H9 (cell line): ENCODE measurements around the gene CFAP299. TPM values are rescaled to one million over a fixed set of nuclear protein-coding genes. Genes with fewer than 3 reads are reported as not detected.

Experiments
- DNase-seq: peaks from one replicate; pipeline ENCODE4 v3.0.0-alpha.2; 2017
- H2AFZ ChIP-seq: one replicate; pipeline ENCODE4 v1.6.1; 2013; ENCODE audit warnings: mild to moderate bottlenecking, low read length, control low read depth, moderate library complexity
- H2AK5ac ChIP-seq: 2 replicates; pipeline ENCODE4 v1.6.1; 2013; ENCODE audit warnings: low read length, control low read depth, mixed read lengths; ENCODE audit not compliant: insufficient read length
- H2BK120ac ChIP-seq: one replicate; pipeline ENCODE4 v1.6.1; 2013; ENCODE audit warnings: low read depth, mild to moderate bottlenecking, low read length, control low read depth, inconsistent platforms; ENCODE audit not compliant: poor library complexity, severe bottlenecking
- H2BK12ac ChIP-seq: 2 replicates; pipeline ENCODE4 v1.6.1; 2013; ENCODE audit warnings: low read length, control low read depth, mixed read lengths, low read depth; ENCODE audit not compliant: insufficient read length
- H2BK15ac ChIP-seq: 2 replicates; pipeline ENCODE4 v1.6.1; 2013; ENCODE audit warnings: low read depth, low read length, control low read depth
- H2BK20ac ChIP-seq: one replicate; pipeline ENCODE4 v1.6.1; 2013; ENCODE audit warnings: low read depth, mild to moderate bottlenecking, low read length, control low read depth, inconsistent platforms; ENCODE audit not compliant: poor library complexity, severe bottlenecking
- H2BK5ac ChIP-seq: 2 replicates; pipeline ENCODE4 v1.6.1; 2013; ENCODE audit warnings: low read length, control low read depth, mixed read lengths; ENCODE audit not compliant: insufficient read length
- H3K14ac ChIP-seq: 2 replicates; pipeline ENCODE4 v1.6.1; 2013; ENCODE audit warnings: low read length, control low read depth; ENCODE audit not compliant: insufficient read depth
- H3K18ac ChIP-seq: 2 replicates; pipeline ENCODE4 v1.6.1; 2013; ENCODE audit warnings: low read depth, mild to moderate bottlenecking, mixed read lengths, low read length, control low read depth; ENCODE audit not compliant: insufficient read length
- H3K23ac ChIP-seq: 2 replicates; pipeline ENCODE4 v1.6.1; 2013; ENCODE audit warnings: low read length, control low read depth, mixed read lengths, low read depth; ENCODE audit not compliant: insufficient read length
- H3K23me2 ChIP-seq: 2 replicates; pipeline ENCODE4 v1.6.1; 2013; ENCODE audit warnings: low read depth, mild to moderate bottlenecking, mixed read lengths, low read length, control low read depth; ENCODE audit not compliant: insufficient read length, poor library complexity, severe bottlenecking
- H3K27ac ChIP-seq: 2 replicates; pipeline ENCODE4 v1.5.1; 2013; ENCODE audit warnings: low read length, control low read depth, mixed read lengths, low read depth; ENCODE audit not compliant: insufficient read length
- H3K27me3 ChIP-seq: 2 replicates; pipeline ENCODE4 v1.6.1; 2013; ENCODE audit warnings: low read length, control low read depth, inconsistent platforms; ENCODE audit not compliant: insufficient read depth
- H3K4ac ChIP-seq: 2 replicates; pipeline ENCODE4 v1.6.1; 2013; ENCODE audit warnings: low read depth, mild to moderate bottlenecking, control low read depth, inconsistent platforms, low read length, moderate library complexity
- H3K4me1 ChIP-seq: 2 replicates; pipeline ENCODE4 v1.6.1; 2013; ENCODE audit warnings: low read length, control low read depth, inconsistent platforms; ENCODE audit not compliant: insufficient read depth
- H3K4me2 ChIP-seq: 2 replicates; pipeline ENCODE4 v1.6.1; 2013; ENCODE audit warnings: low read length, control low read depth, mixed read lengths; ENCODE audit not compliant: insufficient read length, insufficient read depth
- H3K56ac ChIP-seq: 2 replicates; pipeline ENCODE4 v1.6.1; 2013; ENCODE audit warnings: low read depth, mild to moderate bottlenecking, mixed read lengths, low read length, control low read depth; ENCODE audit not compliant: insufficient read length
- H3K79me1 ChIP-seq: 2 replicates; pipeline ENCODE4 v1.6.1; 2013; ENCODE audit warnings: low read depth, mild to moderate bottlenecking, moderate library complexity, low read length, control low read depth, inconsistent platforms; ENCODE audit not compliant: insufficient read depth, poor library complexity, severe bottlenecking
- H3K79me2 ChIP-seq: 2 replicates; pipeline ENCODE4 v1.6.1; 2013; ENCODE audit warnings: low read length, control low read depth, inconsistent platforms; ENCODE audit not compliant: insufficient read depth
- H3K9ac ChIP-seq: 2 replicates; pipeline ENCODE4 v1.6.1; 2013; ENCODE audit warnings: low read length, control low read depth, mixed read lengths; ENCODE audit not compliant: insufficient read length; ENCODE audit errors: extremely low read depth
- H3K9me3 ChIP-seq: one replicate; pipeline ENCODE4 v1.6.1; 2013; ENCODE audit warnings: low read depth, low read length, inconsistent platforms; ENCODE audit not compliant: control insufficient read depth
- H3T11ph ChIP-seq: one replicate; pipeline ENCODE4 v1.6.1; 2013; ENCODE audit warnings: mild to moderate bottlenecking, low read length, control low read depth, inconsistent platforms
- H4K20me1 ChIP-seq: one replicate; pipeline ENCODE4 v1.6.1; 2013; ENCODE audit not compliant: control insufficient read depth, insufficient read length, insufficient read depth
- H4K5ac ChIP-seq: 2 replicates; pipeline ENCODE4 v1.6.1; 2013; ENCODE audit warnings: low read depth, mild to moderate bottlenecking, mixed read lengths, low read length, control low read depth; ENCODE audit not compliant: insufficient read length
- H4K8ac ChIP-seq: replicated peaks from 2 replicates; pipeline ENCODE4 v1.6.1; 2013; ENCODE audit warnings: low read length, control low read depth, mixed read lengths, low read depth; ENCODE audit not compliant: insufficient read length
- H4K91ac ChIP-seq: 2 replicates; pipeline ENCODE4 v1.6.1; 2013; ENCODE audit warnings: low read depth, mild to moderate bottlenecking, moderate library complexity, mixed read lengths, low read length, control low read depth; ENCODE audit not compliant: insufficient read length
- H3K27ac Mint-ChIP-seq, 3 experiments: 2 replicates in 2 of 3; 3 replicates in 1 of 3; pipeline ENCODE4 v1.8.0; 2020 to 2021; ENCODE audit warnings: mixed read lengths in 3 of 3, mild to moderate bottlenecking in 1 of 3, moderate library complexity in 1 of 3
- H3K27me3 Mint-ChIP-seq: 2 replicates; pipeline ENCODE4 v1.8.0; 2021; ENCODE audit warnings: low read depth, mild to moderate bottlenecking, moderate library complexity, mixed read lengths
- H3K36me3 Mint-ChIP-seq, 3 experiments: 2 replicates in 2 of 3; 3 replicates in 1 of 3; pipeline ENCODE4 v1.8.0; 2020 to 2021; ENCODE audit warnings: low read depth in 3 of 3, mixed read lengths in 3 of 3; ENCODE audit not compliant: insufficient read depth in 1 of 3
- H3K4me1 Mint-ChIP-seq, 2 experiments: 2 replicates each; pipeline ENCODE4 v1.8.0; 2020; ENCODE audit warnings: mixed read lengths in 2 of 2
- H3K4me3 Mint-ChIP-seq, 2 experiments: 2 replicates in 1 of 2; 3 replicates in 1 of 2; pipeline ENCODE4 v1.8.0; 2020 to 2021; ENCODE audit warnings: mild to moderate bottlenecking in 2 of 2, mixed read lengths in 2 of 2, moderate library complexity in 1 of 2
- H3K9me3 Mint-ChIP-seq, 2 experiments: 2 replicates in 1 of 2; 3 replicates in 1 of 2; pipeline ENCODE4 v1.8.0; 2020; ENCODE audit warnings: mild to moderate bottlenecking in 2 of 2, mixed read lengths in 2 of 2, moderate library complexity in 1 of 2
- total RNA-seq: library from RNA; stranded (reverse); gene quantifications from 2 replicates; pipeline ENCODE4 v1.2.1, GENCODE V29; 2021
- TF ChIP-seq, protein P1 (sequence below): fragments of 200-600 bp; sonication (generic); conservative IDR thresholded peaks from 3 replicates; pipeline ENCODE4 v1.8.0; 2021; ENCODE audit warnings: antibody characterized with exemption, mild to moderate bottlenecking

CFAP299 gene
- total RNA-seq, 1 experiment from 2014 or later, result not detected

GRCh38 chr4:80948995-80949394 is 613.5 kb downstream of the CFAP299 start:
- no peaks in the 10 kb centered on the region for H3K9me3 ChIP-seq
- H4K5ac ChIP-seq, result no peak overlapping the region
- H3K23ac ChIP-seq, result no peak overlapping the region
- no peak overlapping the region for H4K91ac ChIP-seq
- H4K20me1 ChIP-seq, result no peaks in the 10 kb centered on the region
- H3T11ph ChIP-seq, result no peak overlapping the region
- no peak overlapping the region for H3K56ac ChIP-seq
- no peaks in the 10 kb centered on the region for H3K79me2 ChIP-seq
- H3K14ac ChIP-seq, result no peak overlapping the region
- no peak overlapping the region for H2BK15ac ChIP-seq
- H3K18ac ChIP-seq, result no peak overlapping the region
- Mint-ChIP-seq H3K27ac (no peak overlapping the region), H3K36me3 (no peaks in the 10 kb centered on the region), H3K4me3 (no peak overlapping the region), H3K4me1 (no peaks in the 10 kb centered on the region), H3K27me3 (peaks cover 6% of the 10 kb centered on the region), H3K9me3 (no peaks in the 10 kb centered on the region)
- no peak overlapping the region for H3K9ac ChIP-seq
- no peak for DNase-seq
- no peak overlapping the region for H4K8ac ChIP-seq
- H3K4me1 ChIP-seq, result no peaks in the 10 kb centered on the region
- H2BK120ac ChIP-seq, result no peak overlapping the region
- H3K23me2 ChIP-seq, result no peaks in the 10 kb centered on the region
- no peaks in the 10 kb centered on the region for H3K79me1 ChIP-seq
- no peak overlapping the region for H2BK12ac ChIP-seq
- H2BK20ac ChIP-seq, result no peak overlapping the region
- H2AFZ ChIP-seq, result no peak overlapping the region
- H2BK5ac ChIP-seq, result no peak overlapping the region
- H3K4ac ChIP-seq, result no peak overlapping the region
- no peaks in the 10 kb centered on the region for H3K27me3 ChIP-seq
- no peak overlapping the region for H3K27ac ChIP-seq
- no peak overlapping the region for H2AK5ac ChIP-seq
- TF ChIP-seq, protein P1, sequence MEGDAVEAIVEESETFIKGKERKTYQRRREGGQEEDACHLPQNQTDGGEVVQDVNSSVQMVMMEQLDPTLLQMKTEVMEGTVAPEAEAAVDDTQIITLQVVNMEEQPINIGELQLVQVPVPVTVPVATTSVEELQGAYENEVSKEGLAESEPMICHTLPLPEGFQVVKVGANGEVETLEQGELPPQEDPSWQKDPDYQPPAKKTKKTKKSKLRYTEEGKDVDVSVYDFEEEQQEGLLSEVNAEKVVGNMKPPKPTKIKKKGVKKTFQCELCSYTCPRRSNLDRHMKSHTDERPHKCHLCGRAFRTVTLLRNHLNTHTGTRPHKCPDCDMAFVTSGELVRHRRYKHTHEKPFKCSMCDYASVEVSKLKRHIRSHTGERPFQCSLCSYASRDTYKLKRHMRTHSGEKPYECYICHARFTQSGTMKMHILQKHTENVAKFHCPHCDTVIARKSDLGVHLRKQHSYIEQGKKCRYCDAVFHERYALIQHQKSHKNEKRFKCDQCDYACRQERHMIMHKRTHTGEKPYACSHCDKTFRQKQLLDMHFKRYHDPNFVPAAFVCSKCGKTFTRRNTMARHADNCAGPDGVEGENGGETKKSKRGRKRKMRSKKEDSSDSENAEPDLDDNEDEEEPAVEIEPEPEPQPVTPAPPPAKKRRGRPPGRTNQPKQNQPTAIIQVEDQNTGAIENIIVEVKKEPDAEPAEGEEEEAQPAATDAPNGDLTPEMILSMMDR, result no peak
- H3K4me2 ChIP-seq, result no peak overlapping the region
